ENCODE measurements around the gene TRIM38.
"Not testable (repeated sequence)": the region's sequence is repeated elsewhere in the genome, so short reads cannot be mapped to it uniquely, and the experiment has no call there.

TRIM38 gene

GRCh38 chr6:25992413-25993340 lies 30.1 kb downstream of the TRIM38 start:
- Histone ChIP-seq H3K27ac (ENCODE audit: low read length) (peak overlapping the region; percentile 91), H3K9ac (ENCODE audit: low read length in 2 of 2) (peak overlapping the region; percentile 96 to 99), H3K27me3 (ENCODE audit: control insufficient read depth in 1 of 2, insufficient read depth in 2 of 2, low read length in 2 of 2) (no peaks in the 10 kb centered on the region), H3K4me3 (ENCODE audit: low read length in 2 of 2) (peak overlapping the region; percentile 88 to 91), H3K4me1 (ENCODE audit: control insufficient read depth, insufficient read depth, low read length) (peaks cover 6% of the 10 kb centered on the region), H3K9me3 (ENCODE audit: control insufficient read depth in 2 of 2, low read length in 2 of 2) (no peaks in the 10 kb centered on the region), H3K36me3 (ENCODE audit: control insufficient read depth in 2 of 2, insufficient read depth in 2 of 2, low read length in 2 of 2) (peaks cover 0 to 5% of the 10 kb centered on the region in 2 donors)

DNA sequence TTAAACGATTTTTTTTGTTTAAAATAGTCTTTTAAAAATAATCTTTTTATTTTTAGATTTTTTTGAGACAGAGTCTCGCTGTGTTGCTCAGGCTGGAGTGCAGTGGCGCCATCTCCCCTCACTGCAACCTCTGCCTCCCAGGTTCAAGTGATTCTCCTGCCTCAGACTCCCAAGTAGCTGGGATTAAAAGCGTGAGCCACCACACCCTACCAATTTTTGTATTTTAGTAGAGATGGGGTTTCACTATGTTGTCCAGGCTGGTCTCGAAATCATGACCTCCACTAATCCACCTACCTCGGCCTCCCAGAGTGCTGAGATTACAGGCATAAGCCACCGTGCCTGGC lies 30.7 kb downstream of the TRIM38 start:
- not testable (repeated sequence) for H3K9me3 ChIP-seq (ENCODE audit: control insufficient read depth in 2 of 2, low read length in 2 of 2); H3K4me1 ChIP-seq (ENCODE audit: control insufficient read depth, insufficient read depth, low read length); H3K27me3 ChIP-seq (ENCODE audit: control insufficient read depth in 1 of 2, insufficient read depth in 2 of 2, low read length in 2 of 2); H3K36me3 ChIP-seq (ENCODE audit: control insufficient read depth in 2 of 2, insufficient read depth in 2 of 2, low read length in 2 of 2)
- H3K27ac ChIP-seq (ENCODE audit: low read length) = peak overlapping the region; percentile 91
- H3K9ac ChIP-seq (ENCODE audit: low read length in 2 of 2) = peak overlapping the region; percentile 37 to 99
- H3K4me3 ChIP-seq (ENCODE audit: low read length in 2 of 2) = peak overlapping the region; percentile 88 to 91

DNA sequence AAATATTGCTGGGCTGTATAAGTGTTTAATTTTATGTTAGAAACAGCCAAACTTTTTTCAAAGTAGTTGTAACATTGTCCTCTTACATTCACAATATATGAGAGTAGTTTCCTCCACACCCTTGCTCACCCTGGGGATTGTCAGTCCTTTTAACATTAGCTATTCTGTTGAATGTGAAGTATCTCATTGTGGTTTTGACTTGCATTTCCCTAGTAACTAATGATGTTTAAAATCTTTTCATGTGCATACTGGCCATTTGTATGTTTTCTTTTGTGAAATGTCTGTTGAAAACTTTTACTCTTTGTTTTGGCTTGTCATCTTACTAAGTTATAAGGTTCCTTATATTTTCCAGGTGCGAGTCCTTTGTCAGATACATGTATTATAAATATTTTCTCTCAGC lies 32.9 kb downstream of the TRIM38 start:
- H3K9me3 ChIP-seq (ENCODE audit: control insufficient read depth in 2 of 2, low read length in 2 of 2) = no peaks in the 10 kb centered on the region
- H3K4me3 ChIP-seq (ENCODE audit: low read length in 2 of 2) = no peak overlapping the region
- no peaks in the 10 kb centered on the region for H3K27me3 ChIP-seq (ENCODE audit: control insufficient read depth in 1 of 2, insufficient read depth in 2 of 2, low read length in 2 of 2)
- no peak overlapping the region for H3K9ac ChIP-seq (ENCODE audit: low read length in 2 of 2)
- H3K36me3 ChIP-seq (ENCODE audit: control insufficient read depth in 2 of 2, insufficient read depth in 2 of 2, low read length in 2 of 2) = peaks cover 7 to 16% of the 10 kb centered on the region in 2 donors
- peaks cover 6% of the 10 kb centered on the region for H3K4me1 ChIP-seq (ENCODE audit: control insufficient read depth, insufficient read depth, low read length)
- no peak overlapping the region for H3K27ac ChIP-seq (ENCODE audit: low read length)

DNA sequence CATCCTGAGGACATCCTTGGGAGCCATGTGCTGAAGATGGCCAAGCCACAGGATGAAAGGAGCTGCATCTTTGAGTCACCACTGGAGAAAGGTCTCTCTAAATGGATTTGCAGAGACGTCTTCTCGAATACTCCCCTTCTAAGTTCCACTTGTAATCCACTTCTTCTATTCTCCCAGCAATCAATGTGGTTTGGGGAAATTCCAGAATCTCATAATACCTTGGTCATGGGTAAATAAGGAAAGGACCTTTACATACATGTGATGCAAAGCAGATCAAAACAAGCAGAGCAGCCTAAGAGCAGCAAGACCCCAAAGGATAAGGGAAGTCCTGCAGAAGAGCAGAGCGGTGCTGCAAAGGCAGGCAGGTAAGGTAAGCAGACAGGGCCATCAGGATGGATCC lies 35.3 kb downstream of the TRIM38 start:
- no peak overlapping the region for H3K9ac ChIP-seq (ENCODE audit: low read length in 2 of 2)
- H3K27ac ChIP-seq (ENCODE audit: low read length) = no peak overlapping the region
- H3K36me3 ChIP-seq (ENCODE audit: control insufficient read depth in 2 of 2, insufficient read depth in 2 of 2, low read length in 2 of 2) = peaks cover 7 to 20% of the 10 kb centered on the region in 2 donors
- no peaks in the 10 kb centered on the region for H3K9me3 ChIP-seq (ENCODE audit: control insufficient read depth in 2 of 2, low read length in 2 of 2)
- no peak overlapping the region for H3K4me3 ChIP-seq (ENCODE audit: low read length in 2 of 2)
- peaks cover 4% of the 10 kb centered on the region for H3K4me1 ChIP-seq (ENCODE audit: control insufficient read depth, insufficient read depth, low read length)
- no peaks in the 10 kb centered on the region for H3K27me3 ChIP-seq (ENCODE audit: control insufficient read depth in 1 of 2, insufficient read depth in 2 of 2, low read length in 2 of 2)

DNA sequence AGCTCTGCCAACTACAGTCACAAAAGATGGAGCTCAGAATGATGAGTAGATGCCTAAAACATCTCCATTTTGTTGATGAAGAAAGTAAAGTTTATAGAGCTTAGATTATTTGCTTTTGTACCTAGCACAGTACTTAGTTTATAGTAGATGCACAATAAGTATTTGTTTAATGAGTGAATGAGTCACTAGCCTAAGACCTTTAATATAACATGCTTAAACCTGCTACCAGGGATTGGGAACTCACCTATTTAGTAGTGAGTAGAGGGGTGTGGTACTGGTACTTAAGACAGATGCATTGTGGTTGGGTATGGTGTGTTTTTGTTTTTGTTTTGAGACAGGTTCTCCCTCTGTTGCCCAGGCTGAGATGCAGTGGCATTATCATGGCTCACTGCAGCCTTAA lies 35.8 kb downstream of the TRIM38 start:
- no peak overlapping the region for H3K9ac ChIP-seq (ENCODE audit: low read length in 2 of 2)
- H3K27ac ChIP-seq (ENCODE audit: low read length) = no peak overlapping the region
- peaks cover 4% of the 10 kb centered on the region for H3K4me1 ChIP-seq (ENCODE audit: control insufficient read depth, insufficient read depth, low read length)
- H3K4me3 ChIP-seq (ENCODE audit: low read length in 2 of 2) = no peak overlapping the region
- H3K9me3 ChIP-seq (ENCODE audit: control insufficient read depth in 2 of 2, low read length in 2 of 2) = no peaks in the 10 kb centered on the region
- peaks cover 7 to 20% of the 10 kb centered on the region in 2 donors for H3K36me3 ChIP-seq (ENCODE audit: control insufficient read depth in 2 of 2, insufficient read depth in 2 of 2, low read length in 2 of 2)
- no peaks in the 10 kb centered on the region for H3K27me3 ChIP-seq (ENCODE audit: control insufficient read depth in 1 of 2, insufficient read depth in 2 of 2, low read length in 2 of 2)

DNA sequence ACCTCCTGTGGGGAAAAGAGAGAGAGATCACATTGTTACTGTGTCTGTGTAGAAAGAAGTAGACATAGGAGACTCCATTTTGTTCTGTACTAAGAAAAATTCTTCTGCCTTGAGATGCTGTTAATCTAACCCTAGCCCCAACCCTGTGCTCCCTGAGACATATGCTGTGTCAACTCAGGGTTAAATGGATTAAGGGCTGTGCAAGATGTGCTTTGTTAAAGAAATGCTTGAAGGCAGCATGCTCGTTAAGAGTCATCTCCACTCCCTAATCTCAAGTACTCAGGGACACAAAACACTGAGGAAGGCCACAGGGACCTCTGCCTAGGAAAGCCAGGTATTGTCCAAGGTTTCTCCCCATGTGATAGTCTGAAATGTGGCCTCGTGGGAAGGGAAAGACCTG lies 36.6 kb downstream of the TRIM38 start:
- H3K27ac ChIP-seq (ENCODE audit: low read length); H3K4me1 ChIP-seq (ENCODE audit: control insufficient read depth, insufficient read depth, low read length); H3K27me3 ChIP-seq (ENCODE audit: control insufficient read depth in 1 of 2, insufficient read depth in 2 of 2, low read length in 2 of 2); H3K9me3 ChIP-seq (ENCODE audit: control insufficient read depth in 2 of 2, low read length in 2 of 2); H3K9ac ChIP-seq (ENCODE audit: low read length in 2 of 2); H3K4me3 ChIP-seq (ENCODE audit: low read length in 2 of 2): not testable (repeated sequence)
- H3K36me3 ChIP-seq (ENCODE audit: control insufficient read depth in 2 of 2, insufficient read depth in 2 of 2, low read length in 2 of 2) = peaks cover 7 to 23% of the 10 kb centered on the region in 2 donors

DNA sequence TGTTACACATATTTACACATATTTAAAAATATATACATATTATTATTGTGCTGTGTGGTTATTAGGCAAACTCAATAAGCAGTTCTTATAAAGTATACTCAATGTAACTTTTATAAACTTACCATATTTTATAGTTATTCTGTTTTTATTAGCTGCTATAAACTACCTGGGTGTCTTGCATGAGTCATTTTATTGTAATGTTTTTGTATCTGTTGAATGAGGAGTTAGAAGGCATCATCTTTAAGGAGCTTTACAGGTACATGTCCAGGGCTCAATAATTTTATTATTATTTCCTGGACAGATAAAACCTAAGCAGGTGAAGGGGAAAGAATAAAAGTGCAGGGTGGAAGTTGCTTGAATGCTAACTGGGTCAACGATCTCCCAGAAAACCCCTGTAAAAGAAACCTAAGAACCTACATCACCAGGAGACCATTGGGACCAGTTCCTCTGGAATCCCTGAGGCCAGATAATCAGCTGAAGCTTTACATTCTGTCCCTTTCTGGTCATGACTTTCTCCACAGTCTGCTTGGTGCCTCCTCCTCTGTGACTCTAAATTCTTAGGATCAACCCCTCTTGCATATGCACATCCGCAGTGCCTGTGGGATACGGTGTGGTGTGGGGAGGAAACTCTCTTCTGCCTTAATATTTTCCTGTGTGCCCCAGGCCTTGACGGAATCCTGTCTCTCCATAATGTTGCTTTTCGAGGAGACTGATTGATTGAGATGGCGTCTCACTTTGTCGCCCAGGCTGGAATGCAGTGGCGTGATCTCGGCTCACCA lies 38.0 kb downstream of the TRIM38 start:
- Histone ChIP-seq H3K9me3 (ENCODE audit: control insufficient read depth in 2 of 2, low read length in 2 of 2) (no peaks in the 10 kb centered on the region), H3K4me1 (ENCODE audit: control insufficient read depth, insufficient read depth, low read length) (no peaks in the 10 kb centered on the region), H3K27me3 (ENCODE audit: control insufficient read depth in 1 of 2, insufficient read depth in 2 of 2, low read length in 2 of 2) (no peaks in the 10 kb centered on the region), H3K27ac (ENCODE audit: low read length) (no peak overlapping the region), H3K36me3 (ENCODE audit: control insufficient read depth in 2 of 2, insufficient read depth in 2 of 2, low read length in 2 of 2) (peaks cover 7 to 27% of the 10 kb centered on the region in 2 donors), H3K9ac (ENCODE audit: low read length in 2 of 2) (no peak overlapping the region), H3K4me3 (ENCODE audit: low read length in 2 of 2) (no peak overlapping the region)

GRCh38 chr6:26003102-26003694 lies 40.6 kb downstream of the TRIM38 start:
- Histone ChIP-seq H3K27ac (ENCODE audit: low read length) (no peak overlapping the region), H3K9me3 (ENCODE audit: control insufficient read depth in 2 of 2, low read length in 2 of 2) (no peaks in the 10 kb centered on the region), H3K36me3 (ENCODE audit: control insufficient read depth in 2 of 2, insufficient read depth in 2 of 2, low read length in 2 of 2) (peaks cover 8 to 28% of the 10 kb centered on the region in 2 donors), H3K4me1 (ENCODE audit: control insufficient read depth, insufficient read depth, low read length) (no peaks in the 10 kb centered on the region), H3K4me3 (ENCODE audit: low read length in 2 of 2) (no peak overlapping the region), H3K9ac (ENCODE audit: low read length in 2 of 2) (no peak overlapping the region), H3K27me3 (ENCODE audit: control insufficient read depth in 1 of 2, insufficient read depth in 2 of 2, low read length in 2 of 2) (no peaks in the 10 kb centered on the region)

GRCh38 chr6:26006086-26006939 lies 43.7 kb downstream of the TRIM38 start:
- no peak overlapping the region for H3K27ac ChIP-seq (ENCODE audit: low read length)
- no peak overlapping the region for H3K4me3 ChIP-seq (ENCODE audit: low read length in 2 of 2)
- peaks cover 2 to 13% of the 10 kb centered on the region in 2 donors for H3K36me3 ChIP-seq (ENCODE audit: control insufficient read depth in 2 of 2, insufficient read depth in 2 of 2, low read length in 2 of 2)
- H3K9ac ChIP-seq (ENCODE audit: low read length in 2 of 2) = no peak overlapping the region
- H3K4me1 ChIP-seq (ENCODE audit: control insufficient read depth, insufficient read depth, low read length) = no peaks in the 10 kb centered on the region
- no peaks in the 10 kb centered on the region for H3K27me3 ChIP-seq (ENCODE audit: control insufficient read depth in 1 of 2, insufficient read depth in 2 of 2, low read length in 2 of 2)
- H3K9me3 ChIP-seq (ENCODE audit: control insufficient read depth in 2 of 2, low read length in 2 of 2) = no peaks in the 10 kb centered on the region

- H3K9me3 ChIP-seq (ENCODE audit: control insufficient read depth in 2 of 2, low read length in 2 of 2); H3K9ac ChIP-seq (ENCODE audit: low read length in 2 of 2); H3K27ac ChIP-seq (ENCODE audit: low read length); H3K4me3 ChIP-seq (ENCODE audit: low read length in 2 of 2); H3K27me3 ChIP-seq (ENCODE audit: control insufficient read depth in 1 of 2, insufficient read depth in 2 of 2, low read length in 2 of 2); H3K4me1 ChIP-seq (ENCODE audit: control insufficient read depth, insufficient read depth, low read length): not testable (repeated sequence)
- peaks cover 2 to 13% of the 10 kb centered on the region in 2 donors for H3K36me3 ChIP-seq (ENCODE audit: control insufficient read depth in 2 of 2, insufficient read depth in 2 of 2, low read length in 2 of 2)
These were observed 44.3 kb downstream of the TRIM38 start for GRCh38 chr6:26006940-26007305.

Data from stomach smooth muscle (tissue), 2 donors.